Stimulated activated CD8-positive, alpha-beta memory T cell treated with anti-CD3 and anti-CD28 coated beads, Interleukin-4, amount 100 ng/mL, for 1 hour (primary cell): Measurements from ENCODE around the gene TMEM170B.

Experiments used
- DNase-seq, 2 donors: peaks; one replicate each; pipeline ENCODE4 v3.0.0-alpha.2; 2020; ENCODE audit warnings: low read depth in 2 of 2, low spot score in 1 of 2

The TMEM170B gene, protein sequence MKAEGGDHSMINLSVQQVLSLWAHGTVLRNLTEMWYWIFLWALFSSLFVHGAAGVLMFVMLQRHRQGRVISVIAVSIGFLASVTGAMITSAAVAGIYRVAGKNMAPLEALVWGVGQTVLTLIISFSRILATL

DNA sequence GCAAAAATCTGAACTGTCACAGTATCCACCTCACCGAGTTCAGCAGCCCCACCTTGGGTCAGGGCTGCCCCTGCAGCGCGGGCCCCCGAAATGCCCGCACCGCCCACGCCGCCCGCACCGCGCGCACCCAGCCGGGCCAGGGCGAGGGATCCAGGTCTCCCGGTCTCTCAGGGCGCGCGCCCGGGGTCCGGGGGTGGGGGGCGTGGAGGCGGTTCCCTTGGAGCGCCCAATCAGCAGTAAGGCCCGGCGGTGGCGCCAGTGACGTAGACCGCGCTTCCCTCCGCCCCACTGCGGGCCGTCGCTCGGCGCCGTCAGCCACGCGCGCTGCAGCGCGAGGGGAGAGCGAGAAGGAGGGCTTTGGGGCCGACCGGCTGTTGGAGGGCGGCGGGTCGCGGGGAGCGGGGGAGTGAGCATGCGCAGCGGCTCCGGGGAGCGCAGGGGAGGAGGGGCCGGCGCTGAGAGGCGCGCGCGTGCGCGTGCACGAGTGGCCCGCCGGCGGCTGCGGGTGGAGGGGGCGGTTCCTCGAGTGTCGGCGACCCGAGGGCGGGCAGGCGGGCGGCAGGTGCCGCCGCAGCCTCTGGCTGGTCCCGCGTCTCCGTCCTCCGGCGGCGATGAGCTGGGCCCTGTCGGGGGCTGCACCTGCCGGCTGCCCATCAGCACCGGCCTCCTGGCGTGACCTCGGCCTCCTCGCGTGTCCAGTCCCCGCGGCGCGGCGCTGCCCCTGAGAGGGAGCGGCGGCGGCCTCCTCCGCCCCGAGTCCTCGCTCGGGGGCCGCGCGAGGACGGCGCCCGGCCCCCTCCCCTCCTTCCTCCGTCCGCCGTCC is at the start of gene TMEM170B:
Gene TMEM170B, plus strand, starts transcription at position 521 of the 823 bp plus-strand sequence. CDS start 529 bp downstream, outside the sequence.
- DNase-seq: peak; percentile 95 to 96

DNA sequence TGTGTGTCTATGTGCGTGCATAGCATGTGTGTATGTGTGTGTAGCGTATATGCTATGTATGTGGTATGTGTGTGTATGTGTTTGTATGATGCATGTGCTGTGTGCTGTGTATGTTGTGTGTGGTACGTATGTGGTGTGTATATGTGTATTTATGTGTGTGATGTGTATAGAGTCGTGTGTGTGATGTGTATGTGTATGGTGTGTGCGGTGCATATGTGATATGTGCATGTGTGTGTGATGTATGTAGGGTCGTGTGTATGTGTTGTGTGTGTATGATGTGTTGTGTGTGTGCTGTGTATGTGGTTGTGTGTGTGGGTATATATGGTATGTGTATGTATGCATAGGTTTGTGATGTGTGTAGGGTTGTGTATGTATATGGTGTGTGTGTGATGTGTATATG is 46.6 kb upstream of the TMEM170B start:
- no peak for DNase-seq

DNA sequence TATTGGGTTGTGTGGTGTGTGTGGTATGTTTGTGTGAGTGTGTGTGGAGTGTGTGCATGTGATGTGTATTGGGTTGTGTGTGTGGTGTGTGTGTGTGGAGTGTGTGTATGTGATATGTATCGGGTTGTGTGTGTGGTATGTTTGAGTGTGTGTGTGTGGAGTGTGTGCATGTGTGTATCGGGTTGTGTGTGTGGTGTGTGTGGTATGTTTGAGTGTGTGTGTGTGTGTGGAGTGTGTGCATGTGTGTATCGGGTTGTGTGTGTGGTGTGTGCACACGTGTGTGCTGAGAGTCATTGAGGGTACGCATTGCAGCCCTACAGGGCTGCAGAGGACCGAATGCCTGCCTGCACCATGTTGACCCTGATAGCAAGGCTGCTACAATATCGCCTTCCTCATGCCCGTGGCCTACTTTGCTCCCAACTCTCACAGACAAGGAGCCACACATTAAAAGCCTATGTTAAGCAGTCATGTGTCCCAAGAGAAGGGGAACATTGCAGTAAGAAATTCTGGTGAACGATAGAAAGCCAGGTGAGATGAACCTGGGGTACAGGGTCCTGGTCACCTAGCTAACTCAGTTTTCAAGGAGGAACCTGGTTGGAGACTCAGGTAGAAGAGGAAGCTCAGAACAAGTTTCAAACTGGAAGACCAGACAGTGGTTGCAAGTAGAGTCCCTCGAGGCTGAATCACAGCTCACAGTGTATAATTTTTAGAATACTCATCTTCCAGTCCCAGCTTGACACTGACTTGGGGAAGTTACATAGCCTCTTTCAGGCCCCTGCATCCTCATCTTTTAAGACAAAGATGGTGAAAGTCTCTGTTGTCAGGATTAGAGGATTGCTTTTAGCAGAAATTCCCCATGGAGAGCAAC is 45.7 kb upstream of the TMEM170B start:
- no peak for DNase-seq

DNA sequence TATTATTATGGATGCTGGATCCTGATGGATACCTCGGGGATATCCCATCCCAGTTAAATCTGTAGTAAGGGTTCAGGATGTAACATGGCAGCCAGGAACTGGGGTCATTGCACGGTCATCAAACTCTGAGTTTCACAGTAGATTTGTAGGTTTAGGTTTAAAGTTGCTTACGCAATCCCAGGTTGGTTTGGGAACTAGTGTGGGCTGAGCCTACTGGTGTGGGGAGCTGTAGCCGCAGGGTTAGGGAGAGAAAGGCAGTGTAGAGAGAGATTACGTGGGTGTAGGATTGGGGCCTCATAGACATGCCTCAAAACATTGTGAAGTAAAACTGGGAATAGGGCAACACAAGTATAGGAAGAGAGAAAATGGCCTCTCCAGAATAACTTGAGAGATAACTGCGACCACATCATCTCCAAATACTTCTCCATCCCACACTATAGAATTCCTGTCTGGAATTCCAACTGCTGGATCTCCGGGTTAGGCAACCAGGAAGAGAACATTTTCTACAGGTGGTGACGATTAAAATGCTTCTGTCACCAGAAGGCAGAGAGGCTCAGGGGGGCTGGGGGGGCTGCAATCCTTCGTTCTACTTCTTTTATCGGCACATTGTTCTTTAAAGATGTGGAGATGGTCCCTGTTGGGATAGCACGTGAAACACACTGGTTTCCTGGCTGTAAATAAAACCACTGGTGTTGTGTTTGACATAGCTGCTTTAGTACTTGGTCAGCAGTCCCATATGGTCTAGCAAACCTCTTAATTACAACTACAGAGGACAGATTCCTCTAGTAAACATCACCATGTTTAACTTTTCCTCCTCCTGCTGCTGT is 44.9 kb upstream of the TMEM170B start:
- DNase-seq: no peak

DNA sequence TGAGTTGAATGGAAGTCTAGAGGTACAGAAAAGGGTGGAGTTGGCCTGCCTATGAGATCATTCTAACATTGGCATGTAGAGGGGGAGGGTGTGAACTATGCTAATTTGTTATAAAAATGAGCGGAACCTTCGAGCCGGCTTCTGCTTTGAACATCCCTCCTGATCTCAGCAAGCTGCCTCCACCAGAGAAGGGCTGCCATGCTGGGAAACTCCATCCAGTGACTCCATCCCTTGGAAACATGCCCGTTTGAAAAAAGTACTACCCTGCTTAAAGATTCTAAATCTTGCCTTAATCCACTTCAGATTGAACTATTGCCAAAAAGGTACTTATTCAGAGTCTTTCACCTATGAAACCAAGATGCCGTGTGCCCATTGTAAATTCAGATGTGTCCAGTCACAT is 43.6 kb upstream of the TMEM170B start:
- no peak for DNase-seq

DNA sequence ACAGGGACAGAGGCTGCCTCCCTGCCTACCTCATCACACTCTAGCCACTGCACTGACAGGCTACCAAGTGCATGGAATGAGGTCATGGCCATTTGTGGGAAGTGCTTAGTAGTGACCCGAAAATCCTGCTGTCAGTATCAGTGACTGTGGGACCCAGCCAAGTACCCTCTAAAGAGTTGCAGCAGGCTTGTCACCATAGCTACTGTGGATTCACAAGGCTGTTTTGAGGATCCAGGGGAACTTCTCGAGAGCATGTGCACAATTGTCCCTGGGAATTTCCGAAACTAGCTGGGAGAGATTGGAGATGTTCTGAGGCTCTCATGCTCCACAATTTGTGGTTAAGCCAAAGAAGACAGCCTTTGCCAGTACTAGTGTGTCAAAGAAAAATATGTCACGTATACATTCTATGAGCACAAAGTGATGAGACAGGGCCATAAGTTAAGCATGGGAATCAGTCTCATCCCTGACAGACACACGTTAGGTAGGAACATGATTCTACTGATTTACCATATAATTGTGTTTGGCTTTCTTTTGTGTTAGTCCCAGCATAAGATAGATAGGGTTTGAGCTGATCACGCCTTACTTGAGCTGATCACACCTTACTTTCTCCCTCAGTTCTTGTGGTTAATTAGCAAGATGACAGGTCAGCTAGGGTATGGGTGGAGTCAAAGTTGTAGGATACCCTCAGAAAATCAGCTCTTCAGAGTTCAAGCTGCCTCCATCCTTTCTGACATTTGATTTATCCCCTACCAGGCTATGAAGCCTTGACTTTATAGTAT is 42.6 kb upstream of the TMEM170B start:
- DNase-seq: no peak

DNA sequence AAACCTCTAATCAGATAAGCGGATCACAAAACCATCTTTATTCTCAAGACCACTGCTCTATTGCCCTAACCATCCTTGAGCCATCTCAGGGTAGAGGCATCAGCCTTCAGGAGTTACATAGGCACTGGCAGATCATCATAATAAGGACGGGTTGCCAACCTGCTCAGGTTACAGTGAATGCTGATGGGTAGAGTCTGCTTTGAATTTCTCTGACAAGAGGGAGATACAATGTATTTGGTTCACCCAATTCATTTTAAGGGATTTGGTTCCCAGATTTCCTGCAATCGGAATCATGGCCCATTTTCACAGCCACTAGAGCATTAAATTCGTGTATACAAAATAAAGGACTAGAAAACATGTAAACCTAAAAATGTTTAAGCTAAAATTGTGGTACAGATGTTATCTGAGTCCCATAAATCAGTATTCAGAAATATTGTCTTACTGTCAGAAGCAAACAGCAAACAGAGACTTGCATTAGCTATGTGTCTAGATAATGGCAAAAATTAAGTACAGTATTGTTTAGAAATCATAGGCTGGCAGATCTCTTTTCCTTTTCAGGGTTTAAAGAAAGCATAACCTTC is 41.9 kb upstream of the TMEM170B start:
- DNase-seq: no peak

DNA sequence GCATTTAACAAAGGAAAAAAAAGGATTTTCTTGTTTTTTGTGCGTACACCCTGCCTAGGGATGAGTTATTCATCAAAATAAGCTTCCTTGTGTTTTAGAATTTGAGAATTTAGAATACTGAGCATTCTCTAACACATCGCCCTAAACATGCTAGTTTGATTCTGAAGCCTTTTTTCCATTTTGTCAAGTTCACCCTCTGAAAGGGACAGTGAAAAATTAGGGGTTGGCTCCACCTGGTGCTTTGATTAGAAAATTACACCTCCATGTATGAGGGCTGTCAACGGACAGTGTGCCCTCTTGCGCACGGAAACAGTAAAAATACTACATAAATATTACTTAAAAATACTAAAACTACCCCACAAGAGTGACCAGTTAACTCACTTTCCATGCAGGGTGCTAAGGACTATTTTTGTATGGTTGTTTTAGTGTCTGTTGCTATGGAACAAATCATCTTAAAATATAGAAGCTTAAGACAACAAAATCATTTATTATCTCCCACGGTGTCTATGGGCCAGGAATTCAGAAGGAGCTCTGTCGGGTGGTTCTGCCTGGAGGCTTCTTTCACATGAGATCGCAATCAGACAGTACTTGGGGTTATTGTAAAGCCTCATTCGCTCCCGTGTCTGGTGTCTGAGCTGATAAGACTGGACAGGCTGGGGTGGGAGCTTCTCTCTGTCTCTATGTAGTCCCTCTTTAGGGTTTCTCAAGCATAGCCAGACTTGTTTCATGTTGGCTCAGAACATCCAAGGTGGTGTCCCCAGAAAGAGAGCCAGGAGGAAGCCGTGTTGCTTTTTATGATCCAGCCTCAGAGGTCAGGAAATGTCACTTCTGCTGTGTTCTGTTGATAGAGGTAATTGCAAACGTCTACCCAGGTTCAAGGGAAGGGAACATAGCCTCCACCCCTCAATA is 41.1 kb upstream of the TMEM170B start:
- DNase-seq: peak; percentile 36 to 46

DNA sequence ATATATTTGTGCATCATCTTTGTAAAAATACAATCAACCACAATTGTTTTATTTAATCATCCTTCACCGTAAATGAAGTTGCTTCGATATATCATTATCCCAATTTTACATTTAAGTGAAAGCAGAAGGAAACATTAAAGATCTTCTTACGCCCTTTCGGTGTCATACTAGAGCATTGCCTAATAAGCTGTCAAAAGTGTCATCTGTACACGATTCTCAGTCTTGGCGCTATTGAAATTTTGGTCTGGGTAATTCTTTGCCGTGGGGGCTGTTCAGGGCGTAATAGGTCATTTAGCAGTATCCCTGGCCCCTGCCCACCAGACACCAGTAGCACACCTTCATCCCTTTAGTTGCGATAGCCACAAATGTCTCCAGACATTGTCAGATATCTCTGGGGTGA is 40.4 kb upstream of the TMEM170B start:
- DNase-seq: no peak

DNA sequence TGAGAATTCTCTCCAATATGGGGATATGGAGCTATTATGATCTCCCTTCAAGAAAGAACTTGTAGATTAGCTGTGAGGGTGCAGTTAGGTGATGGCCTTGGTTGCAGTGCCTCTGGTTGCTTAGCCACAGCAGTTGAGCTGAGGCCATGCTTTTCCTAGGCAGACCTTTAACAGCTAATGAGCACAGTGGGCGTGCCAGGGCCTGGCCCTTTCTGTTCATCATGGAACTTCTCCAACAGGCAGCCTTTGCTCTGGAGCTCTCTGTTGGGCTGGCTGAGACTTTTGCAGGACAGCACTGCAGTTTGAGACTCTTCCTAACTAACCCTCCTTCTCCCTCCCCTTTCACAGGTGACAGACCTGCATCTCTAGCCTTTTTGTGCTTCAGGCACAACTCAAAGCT is 39.7 kb upstream of the TMEM170B start:
- no peak for DNase-seq

DNA sequence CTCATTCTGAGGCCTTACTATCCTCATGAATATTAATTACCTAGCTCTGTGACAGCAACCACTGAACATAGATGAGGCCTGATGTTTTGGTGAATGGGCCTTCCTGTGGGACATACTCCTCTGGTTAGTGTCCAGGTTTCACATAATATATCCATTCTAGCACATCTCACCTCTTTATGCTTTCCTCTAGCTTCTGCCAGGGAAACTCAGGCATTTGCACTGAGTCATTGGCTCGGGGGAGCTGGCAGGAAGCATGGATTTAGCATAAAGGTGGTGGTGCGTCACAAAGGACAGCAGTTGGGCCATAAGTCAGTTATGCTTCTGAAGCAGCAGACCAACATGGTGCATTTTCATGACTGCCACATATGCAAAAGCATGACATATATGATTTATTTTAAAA is 37.5 kb upstream of the TMEM170B start:
- no peak for DNase-seq

DNA sequence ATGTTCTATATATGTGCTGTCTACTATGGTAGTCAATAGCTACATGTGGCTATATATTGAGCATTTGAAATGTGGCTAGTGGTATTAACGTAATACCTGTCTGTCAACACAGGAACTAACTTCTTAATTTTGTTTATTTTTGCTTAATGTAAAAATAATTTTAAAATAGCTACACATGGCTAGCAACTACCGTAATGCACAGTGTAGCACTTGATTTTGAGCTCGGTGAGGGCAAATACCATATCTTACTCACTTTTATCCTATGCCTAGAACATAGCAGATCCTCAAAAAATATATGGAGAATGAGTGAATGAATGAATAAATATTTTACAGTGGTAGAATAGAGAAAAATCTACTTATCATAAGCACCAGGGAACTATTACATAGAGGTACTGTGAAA is 28.1 kb upstream of the TMEM170B start:
- DNase-seq: no peak

DNA sequence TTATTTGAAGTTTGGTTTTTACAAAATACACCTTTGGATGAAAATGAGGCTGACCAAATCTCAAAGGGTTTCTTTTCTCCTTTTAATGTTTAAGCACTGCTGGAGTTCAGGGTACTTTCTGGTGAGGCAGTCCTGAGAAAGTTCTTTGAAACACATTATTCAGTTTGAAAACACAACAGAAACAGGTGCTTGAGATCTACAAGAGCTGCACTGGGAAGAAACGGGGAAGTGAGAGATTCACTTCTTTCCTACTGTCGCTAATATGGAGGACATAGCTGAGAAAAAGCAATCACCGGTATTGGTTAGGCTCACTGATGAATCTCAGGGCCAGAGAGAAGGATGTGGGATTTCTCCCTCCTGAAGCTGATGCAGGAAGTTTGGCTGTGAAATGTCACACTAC is 22.9 kb upstream of the TMEM170B start:
- DNase-seq: no peak

DNA sequence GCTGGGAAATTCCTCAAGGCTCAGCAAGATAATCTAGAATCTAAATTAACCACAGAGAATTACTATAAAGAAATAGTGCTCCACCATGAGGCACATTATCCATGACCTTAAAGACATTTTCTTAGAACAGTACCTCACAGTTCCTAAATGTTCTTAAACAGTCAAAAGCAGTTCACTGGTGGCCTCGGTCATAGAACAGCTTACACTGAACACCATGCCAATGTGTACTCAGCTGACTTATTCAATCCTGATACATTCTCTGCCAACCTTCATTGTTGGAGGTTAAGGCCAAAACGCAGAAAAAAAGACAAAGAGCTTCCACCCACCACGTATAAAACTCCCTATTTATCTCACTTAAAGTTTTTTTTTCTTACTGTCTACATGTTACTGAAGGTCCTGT is 21.8 kb upstream of the TMEM170B start:
- no peak for DNase-seq

DNA sequence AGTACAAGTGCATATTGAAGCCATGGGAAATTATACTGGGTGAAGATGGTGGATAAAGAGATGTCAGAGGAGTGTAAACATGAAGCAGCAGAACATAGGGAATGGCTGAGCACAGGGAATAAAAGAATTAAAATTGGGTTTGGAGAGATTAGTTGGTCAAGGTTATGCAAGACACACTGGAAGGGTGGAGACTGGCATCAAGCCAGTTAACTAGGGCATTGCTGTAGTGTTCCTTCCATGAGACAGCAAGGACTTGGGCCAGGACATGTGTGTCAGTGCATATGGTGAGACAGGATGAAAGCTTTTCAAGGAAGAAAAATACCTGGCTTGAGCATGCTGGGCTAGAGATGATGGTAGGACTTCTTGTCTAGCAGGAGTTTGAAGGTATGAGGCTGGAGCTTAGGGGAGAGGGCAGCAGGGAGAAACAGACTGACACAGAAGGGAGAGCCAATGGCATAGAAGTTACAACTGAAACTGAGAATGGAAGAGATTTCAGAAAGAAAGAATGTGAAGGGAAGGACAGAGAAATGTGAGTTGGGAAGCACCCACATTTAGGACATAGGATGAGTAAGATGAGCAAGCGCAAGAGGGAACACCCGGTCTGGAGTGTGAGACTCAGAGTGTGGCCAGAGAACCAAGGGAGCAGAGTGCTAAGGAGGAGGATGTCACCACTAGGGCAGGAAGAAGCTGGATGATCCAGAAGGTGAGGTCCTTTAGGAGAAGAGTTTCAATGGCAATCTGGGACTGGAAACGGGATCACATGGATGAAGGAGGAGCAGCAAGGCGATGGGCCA is 14.5 kb upstream of the TMEM170B start:
- no peak for DNase-seq

DNA sequence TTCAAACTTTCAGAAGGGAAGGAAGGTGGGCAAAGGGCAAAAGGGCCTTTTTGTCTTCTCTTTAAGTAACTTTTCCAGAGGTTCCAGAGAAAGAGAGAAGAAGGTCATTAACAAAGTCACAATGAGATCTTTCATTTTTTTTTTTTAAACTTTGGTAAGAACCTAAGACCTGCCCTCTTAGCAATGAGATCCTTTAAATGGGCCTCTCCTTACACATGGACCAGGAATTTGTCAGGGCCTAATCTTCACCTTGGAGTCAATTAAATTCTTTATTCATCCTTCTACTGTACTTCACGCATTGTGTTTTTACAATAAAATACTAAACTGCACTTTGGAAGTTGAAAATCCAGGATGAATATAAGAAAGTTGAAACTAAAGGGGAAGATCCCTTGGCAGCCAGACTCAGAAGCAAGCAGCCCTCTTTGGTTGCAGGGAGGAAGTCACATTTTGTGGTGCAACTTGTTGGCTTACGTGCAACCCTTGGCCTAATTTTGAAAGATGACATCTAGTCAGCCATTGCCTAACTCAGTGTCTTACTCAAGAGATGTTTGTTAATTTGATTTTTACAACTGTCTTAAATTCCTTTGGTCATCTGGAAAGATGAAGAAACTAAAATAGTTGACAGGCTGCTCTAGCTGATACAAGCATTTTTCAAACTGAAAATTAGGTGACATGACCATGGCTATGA is 11.9 kb upstream of the TMEM170B start:
- DNase-seq: no peak

DNA sequence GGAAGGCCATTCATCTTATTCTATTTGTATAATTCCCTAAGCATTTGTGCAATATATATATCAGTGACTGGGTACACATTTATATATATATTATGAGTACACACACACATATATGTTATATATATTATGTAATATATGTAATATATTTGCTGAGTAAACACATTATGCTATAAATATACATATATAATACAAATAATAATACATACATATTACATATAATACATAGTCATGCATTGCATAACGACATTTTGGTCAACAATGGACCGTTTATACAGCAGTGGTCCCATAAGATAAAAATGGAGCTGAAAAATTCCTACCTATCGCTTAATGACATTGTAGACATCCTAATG is 11.4 kb upstream of the TMEM170B start:
- DNase-seq: no peak
